Hepatocyte (in vitro differentiated cells): ENCODE data around the gene LRRC4C. TPM values are rescaled to one million over a fixed set of nuclear protein-coding genes. Genes with fewer than 3 reads are reported as not detected.

Experiments
- DNase-seq: peaks from one replicate; pipeline ENCODE4 v3.0.0-alpha.2; 2016; ENCODE audit warnings: low spot score
- H2AFZ ChIP-seq: fragments of 200-600 bp; sonication (generic); 2 replicates; pipeline ENCODE4 v1.6.0; 2016; ENCODE audit warnings: antibody characterized with exemption, mild to moderate bottlenecking
- H3K27ac ChIP-seq: fragments of 200-600 bp; sonication (generic); 2 replicates; pipeline ENCODE4 v1.5.1; 2016; ENCODE audit warnings: mild to moderate bottlenecking
- H3K27me3 ChIP-seq: fragments of 200-600 bp; sonication (generic); 2 replicates; pipeline ENCODE4 v1.6.1; 2016
- H3K36me3 ChIP-seq: fragments of 200-600 bp; sonication (generic); replicated peaks from 2 replicates; pipeline ENCODE4 v1.5.1; 2016; ENCODE audit warnings: low read depth; ENCODE audit not compliant: insufficient read depth
- H3K4me1 ChIP-seq: fragments of 200-600 bp; sonication (generic); 2 replicates; pipeline ENCODE4 v1.5.1; 2016; ENCODE audit warnings: mild to moderate bottlenecking, moderate library complexity; ENCODE audit not compliant: insufficient read depth
- H3K4me2 ChIP-seq: fragments of 200-600 bp; sonication (generic); 2 replicates; pipeline ENCODE4 v1.6.0; 2016
- H3K4me3 ChIP-seq: fragments of 200-600 bp; sonication (generic); 2 replicates; pipeline ENCODE4 v1.5.1; 2016; ENCODE audit warnings: mild to moderate bottlenecking
- H3K79me2 ChIP-seq: fragments of 200-600 bp; sonication (generic); 2 replicates; pipeline ENCODE4 v1.6.0; 2017; ENCODE audit warnings: mild to moderate bottlenecking
- H3K9me2 ChIP-seq: fragments of 200-600 bp; sonication (generic); replicated peaks from 2 replicates; pipeline ENCODE4 v1.6.0; 2017; ENCODE audit warnings: mild to moderate bottlenecking; ENCODE audit not compliant: insufficient read depth
- H3K9me3 ChIP-seq: fragments of 200-600 bp; sonication (generic); 2 replicates; pipeline ENCODE4 v1.5.1; 2016; ENCODE audit warnings: low read depth, mild to moderate bottlenecking
- H4K20me1 ChIP-seq: fragments of 200-600 bp; sonication (generic); 2 replicates; pipeline ENCODE4 v1.6.0; 2016; ENCODE audit warnings: mild to moderate bottlenecking; ENCODE audit not compliant: insufficient read depth, poor library complexity, severe bottlenecking
- CTCF ChIP-seq: fragments of 200-600 bp; sonication (generic); IDR thresholded peaks from 2 replicates; pipeline ENCODE4 v1.5.1; 2016; ENCODE audit warnings: antibody characterized with exemption, mild to moderate bottlenecking; ENCODE audit not compliant: poor library complexity
- EZH2 ChIP-seq: fragments of 200-600 bp; sonication (generic); IDR thresholded peaks from 2 replicates; pipeline ENCODE4 v1.6.1; 2016; ENCODE audit warnings: antibody characterized with exemption, mild to moderate bottlenecking, borderline replicate concordance
- EZH2phosphoT487 ChIP-seq: fragments of 200-600 bp; sonication (generic); IDR thresholded peaks from one replicate; pipeline ENCODE4 v1.6.1; 2018; ENCODE audit warnings: antibody characterized with exemption, mild to moderate bottlenecking, low read depth, moderate library complexity; ENCODE audit not compliant: unreplicated experiment, severe bottlenecking
- WGBS: methylation state at CpG from one replicate; pipeline ENCODE4 v1.1.6; 2016; ENCODE audit warnings: low lambda C conversion rate; ENCODE audit errors: missing lambda C conversion rate; 5-methylcytosine and 5-hydroxymethylcytosine counted together
- polyA plus RNA-seq: library from polyadenylated mRNA; unstranded; fragments of >200 nt; fragmentation: Nextera tagmentation; extraction: Ambion mirVana; gene quantifications from 2 replicates; pipeline ENCODE4 v1.2.1, GENCODE V29; 2016
- total RNA-seq: library from RNA; depleted of rRNA; stranded (reverse); fragments of >200 nt; gene quantifications from 2 replicates; pipeline ENCODE4 v1.2.3, GENCODE V29; 2014

Gene LRRC4C
- total and polyA plus RNA-seq, 2 experiments from 2014 or later: 1.1 to 3.1 TPM

GRCh38 chr11:40816976-40817375, 642.5 kb downstream of the LRRC4C start:
- no peaks in the 10 kb centered on the region for H3K4me1 ChIP-seq
- no peak overlapping the region for H3K4me2 ChIP-seq
- no peak overlapping the region for H2AFZ ChIP-seq
- no peak for DNase-seq
- H3K9me3 ChIP-seq: no peaks in the 10 kb centered on the region
- no peaks in the 10 kb centered on the region for H3K36me3 ChIP-seq
- no peaks in the 10 kb centered on the region for H3K9me2 ChIP-seq
- H3K27me3 ChIP-seq: no peaks in the 10 kb centered on the region
- WGBS: 83% methylated on average over 2 of the region's 2 CpGs
- H3K4me3 ChIP-seq: no peak overlapping the region
- H4K20me1 ChIP-seq: no peaks in the 10 kb centered on the region
- TF ChIP-seq EZH2: no peak
- TF ChIP-seq EZH2phosphoT487: no peak
- TF ChIP-seq CTCF: no peak
- H3K27ac ChIP-seq: no peak overlapping the region
- no peaks in the 10 kb centered on the region for H3K79me2 ChIP-seq

- Histone ChIP-seq H3K9me3 (no peaks in the 10 kb centered on the region), H3K9me2 (no peaks in the 10 kb centered on the region), H3K4me3 (no peak overlapping the region), H3K36me3 (no peaks in the 10 kb centered on the region), H3K79me2 (no peaks in the 10 kb centered on the region), H2AFZ (no peak overlapping the region), H3K4me2 (no peak overlapping the region), H3K4me1 (no peaks in the 10 kb centered on the region), H3K27me3 (no peaks in the 10 kb centered on the region), H4K20me1 (no peaks in the 10 kb centered on the region), H3K27ac (no peak overlapping the region)
- WGBS: 80% methylated on average over 1 of the region's 1 CpG
- no peak for TF ChIP-seq EZH2
- TF ChIP-seq CTCF: no peak
- no peak for TF ChIP-seq EZH2phosphoT487
- DNase-seq: no peak
Measured at GRCh38 chr11:40797981-40798380, 661.5 kb downstream of the LRRC4C start.

GRCh38 chr11:40787224-40787623, 672.2 kb downstream of the LRRC4C start:
- H4K20me1 ChIP-seq: no peaks in the 10 kb centered on the region
- H3K27me3 ChIP-seq: no peaks in the 10 kb centered on the region
- H2AFZ ChIP-seq: no peak overlapping the region

More at GRCh38 chr11:40787224-40787623, 672.2 kb downstream of the LRRC4C start:
- no peaks in the 10 kb centered on the region for H3K79me2 ChIP-seq
- H3K4me3 ChIP-seq: no peak overlapping the region
- no peak overlapping the region for H3K27ac ChIP-seq
- H3K9me3 ChIP-seq: no peaks in the 10 kb centered on the region
- no peaks in the 10 kb centered on the region for H3K36me3 ChIP-seq
- H3K4me2 ChIP-seq: no peak overlapping the region
- 48% methylated on average over 5 of the region's 5 CpGs for WGBS
- no peak for DNase-seq
- TF ChIP-seq EZH2phosphoT487 (no peak), EZH2 (no peak), CTCF (no peak)
- H3K4me1 ChIP-seq: no peaks in the 10 kb centered on the region
- no peaks in the 10 kb centered on the region for H3K9me2 ChIP-seq
